Measurements from ENCODE around the gene PAWR. TPM values are rescaled to one million over a fixed set of nuclear protein-coding genes. Genes with fewer than 3 reads are reported as not detected.
"Not testable (repeated sequence)": the region's sequence is repeated elsewhere in the genome, so short reads cannot be mapped to it uniquely, and the experiment has no call there.

Gene PAWR
- total RNA-seq, 1 donor = 15.0 TPM

DNA sequence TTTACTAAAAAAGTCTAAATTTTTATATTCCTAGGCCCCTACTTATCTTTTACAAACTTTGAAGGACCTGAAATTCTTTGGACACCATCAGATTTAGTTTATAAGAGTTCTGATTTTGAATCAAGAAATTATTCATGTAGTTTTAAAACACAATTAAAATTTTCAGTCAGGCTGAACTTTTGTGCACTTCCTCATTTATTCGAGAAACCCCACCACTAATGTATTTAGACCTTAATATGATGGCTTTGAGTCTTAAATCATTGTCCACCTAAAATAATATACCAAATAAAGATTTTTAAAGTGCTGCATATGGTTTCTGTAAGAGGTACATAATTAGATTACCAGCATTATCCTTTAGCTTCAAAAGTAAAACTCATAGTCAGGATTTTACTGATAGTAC lies 103.4 kb downstream of the PAWR start:
- TF ChIP-seq, protein P1, sequence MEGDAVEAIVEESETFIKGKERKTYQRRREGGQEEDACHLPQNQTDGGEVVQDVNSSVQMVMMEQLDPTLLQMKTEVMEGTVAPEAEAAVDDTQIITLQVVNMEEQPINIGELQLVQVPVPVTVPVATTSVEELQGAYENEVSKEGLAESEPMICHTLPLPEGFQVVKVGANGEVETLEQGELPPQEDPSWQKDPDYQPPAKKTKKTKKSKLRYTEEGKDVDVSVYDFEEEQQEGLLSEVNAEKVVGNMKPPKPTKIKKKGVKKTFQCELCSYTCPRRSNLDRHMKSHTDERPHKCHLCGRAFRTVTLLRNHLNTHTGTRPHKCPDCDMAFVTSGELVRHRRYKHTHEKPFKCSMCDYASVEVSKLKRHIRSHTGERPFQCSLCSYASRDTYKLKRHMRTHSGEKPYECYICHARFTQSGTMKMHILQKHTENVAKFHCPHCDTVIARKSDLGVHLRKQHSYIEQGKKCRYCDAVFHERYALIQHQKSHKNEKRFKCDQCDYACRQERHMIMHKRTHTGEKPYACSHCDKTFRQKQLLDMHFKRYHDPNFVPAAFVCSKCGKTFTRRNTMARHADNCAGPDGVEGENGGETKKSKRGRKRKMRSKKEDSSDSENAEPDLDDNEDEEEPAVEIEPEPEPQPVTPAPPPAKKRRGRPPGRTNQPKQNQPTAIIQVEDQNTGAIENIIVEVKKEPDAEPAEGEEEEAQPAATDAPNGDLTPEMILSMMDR (IDR thresholded peaks at IDR 0.05; ENCODE audit: insufficient read depth, low read length) = no peak
- no peak overlapping the region for H3K4me3 ChIP-seq (ENCODE audit: low read depth, low read length)
- DNase-seq (ENCODE audit: low read depth) = no peak

DNA sequence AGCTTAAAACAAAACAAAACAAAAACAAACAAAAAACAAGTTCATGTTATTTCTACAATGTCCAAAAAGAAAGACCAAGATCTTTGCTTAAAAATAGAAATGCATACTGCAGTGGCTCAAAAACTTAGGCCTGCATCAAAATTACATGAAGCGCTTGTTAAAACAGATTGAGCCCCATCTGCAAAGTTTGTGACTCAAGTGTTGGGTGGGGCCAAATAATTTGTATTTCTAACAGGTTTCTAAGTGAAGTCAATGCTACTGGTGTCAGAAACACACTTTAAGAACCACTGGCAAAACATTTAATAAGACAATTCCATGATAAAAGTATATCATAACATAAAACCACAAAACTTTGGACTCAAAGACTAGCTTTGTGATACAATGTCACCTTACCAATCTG lies 105.6 kb downstream of the PAWR start:
- TF ChIP-seq, protein P1 (IDR thresholded peaks at IDR 0.05; ENCODE audit: insufficient read depth, low read length) = no peak
- no peak overlapping the region for H3K4me3 ChIP-seq (ENCODE audit: low read depth, low read length)
- no peak for DNase-seq (ENCODE audit: low read depth)

DNA sequence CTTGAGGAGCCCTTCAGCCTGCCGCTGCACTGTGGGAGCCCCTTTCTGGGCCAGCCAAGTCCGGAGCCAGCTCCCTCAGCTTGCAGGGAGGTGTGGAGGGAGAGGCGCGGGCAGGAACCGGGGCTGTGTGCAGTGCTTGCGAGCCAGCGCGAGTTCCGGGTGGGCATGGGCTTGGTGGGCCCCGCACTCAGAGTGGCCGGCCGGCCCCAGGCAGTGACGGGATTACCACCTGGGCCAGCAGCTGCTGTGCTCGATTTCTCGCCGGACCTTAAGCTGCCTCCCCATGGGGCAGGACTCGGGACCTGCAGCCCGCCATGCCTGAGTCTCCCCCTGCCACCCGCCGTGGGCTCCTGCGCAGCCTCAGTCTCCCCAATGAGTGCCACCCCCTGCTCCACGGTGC lies 116.9 kb downstream of the PAWR start:
- TF ChIP-seq, protein P1 (IDR thresholded peaks at IDR 0.05; ENCODE audit: insufficient read depth, low read length) = no peak
- H3K4me3 ChIP-seq (ENCODE audit: low read depth, low read length) = no peak overlapping the region
- no peak for DNase-seq (ENCODE audit: low read depth)

DNA sequence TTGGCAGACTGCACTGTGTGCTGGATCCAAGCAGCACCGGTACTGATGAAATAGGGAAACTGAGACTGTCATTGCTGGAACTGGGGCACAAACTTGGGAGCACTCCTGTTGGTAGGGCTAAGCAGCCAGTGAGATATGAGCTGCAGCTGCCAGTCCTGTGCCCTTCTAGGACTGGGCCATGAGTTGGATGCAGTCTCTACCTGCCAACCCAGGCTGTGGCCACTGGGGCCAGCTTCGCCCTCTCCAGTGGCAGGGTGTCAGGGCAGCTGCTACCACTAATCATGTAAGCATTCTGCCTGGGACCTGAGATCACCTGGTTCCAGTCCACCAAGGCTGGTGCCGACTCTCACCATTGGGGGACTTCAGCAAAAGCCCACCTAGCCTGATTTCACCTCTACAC lies 121.1 kb downstream of the PAWR start:
- H3K4me3 ChIP-seq (ENCODE audit: low read depth, low read length) = no peak overlapping the region
- TF ChIP-seq, protein P1 (IDR thresholded peaks at IDR 0.05; ENCODE audit: insufficient read depth, low read length) = no peak
- no peak for DNase-seq (ENCODE audit: low read depth)

DNA sequence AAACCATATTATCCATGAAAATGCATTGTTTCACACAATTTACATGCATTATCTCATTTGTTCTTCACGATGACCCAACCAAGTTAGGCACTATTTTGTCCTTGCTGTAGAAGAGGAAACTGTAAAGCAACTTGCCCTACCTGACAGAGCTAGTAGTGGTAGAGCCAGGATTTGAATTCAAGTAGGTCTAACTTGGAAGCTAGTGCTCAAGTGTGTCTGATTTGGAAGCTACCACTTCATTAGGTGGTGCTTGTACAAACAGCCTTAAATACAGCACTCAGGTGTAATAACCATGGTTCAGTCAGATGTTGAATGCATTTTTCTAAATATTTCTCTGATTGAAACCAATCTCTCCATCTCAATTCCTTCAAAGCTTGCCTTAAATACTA lies 123.6 kb downstream of the PAWR start:
- TF ChIP-seq, protein P1 (IDR thresholded peaks at IDR 0.05; ENCODE audit: insufficient read depth, low read length) = no peak
- H3K4me3 ChIP-seq (ENCODE audit: low read depth, low read length) = no peak overlapping the region
- DNase-seq (ENCODE audit: low read depth) = no peak

DNA sequence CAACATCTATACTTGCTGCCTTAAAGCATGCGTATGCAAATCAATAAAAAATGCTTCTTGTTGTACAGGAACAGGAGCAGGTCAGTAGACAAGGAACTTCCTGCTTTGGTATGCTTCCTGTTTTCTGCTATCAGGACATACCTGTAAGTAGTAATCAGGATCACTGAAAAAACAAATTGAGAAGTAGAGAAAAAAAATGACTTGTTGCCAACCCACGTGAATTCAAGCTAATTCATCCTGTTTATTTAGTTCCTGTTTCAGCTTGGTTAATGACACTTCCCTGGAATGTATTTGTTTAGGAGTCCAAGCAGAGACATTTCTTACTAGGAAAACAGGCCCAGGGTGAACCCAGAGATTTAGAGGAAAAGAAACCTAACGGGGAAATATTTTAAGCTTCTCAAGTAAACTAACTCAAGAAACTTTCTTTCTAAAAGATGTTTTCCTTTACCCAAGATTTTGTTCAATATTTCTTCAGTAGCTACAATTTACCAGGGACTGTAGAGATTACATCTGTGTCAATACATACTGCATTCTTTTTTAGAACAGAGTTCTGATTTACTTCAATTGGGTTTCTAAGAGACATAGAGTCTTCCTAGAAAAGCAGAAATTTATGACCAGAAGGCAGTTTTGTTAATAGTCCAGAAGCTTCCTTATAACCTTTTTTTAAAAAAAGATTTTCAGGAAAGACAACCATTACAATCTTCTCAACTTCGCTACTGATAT lies 124.2 kb downstream of the PAWR start:
- DNase-seq (ENCODE audit: low read depth) = no peak
- no peak overlapping the region for H3K4me3 ChIP-seq (ENCODE audit: low read depth, low read length)

DNA sequence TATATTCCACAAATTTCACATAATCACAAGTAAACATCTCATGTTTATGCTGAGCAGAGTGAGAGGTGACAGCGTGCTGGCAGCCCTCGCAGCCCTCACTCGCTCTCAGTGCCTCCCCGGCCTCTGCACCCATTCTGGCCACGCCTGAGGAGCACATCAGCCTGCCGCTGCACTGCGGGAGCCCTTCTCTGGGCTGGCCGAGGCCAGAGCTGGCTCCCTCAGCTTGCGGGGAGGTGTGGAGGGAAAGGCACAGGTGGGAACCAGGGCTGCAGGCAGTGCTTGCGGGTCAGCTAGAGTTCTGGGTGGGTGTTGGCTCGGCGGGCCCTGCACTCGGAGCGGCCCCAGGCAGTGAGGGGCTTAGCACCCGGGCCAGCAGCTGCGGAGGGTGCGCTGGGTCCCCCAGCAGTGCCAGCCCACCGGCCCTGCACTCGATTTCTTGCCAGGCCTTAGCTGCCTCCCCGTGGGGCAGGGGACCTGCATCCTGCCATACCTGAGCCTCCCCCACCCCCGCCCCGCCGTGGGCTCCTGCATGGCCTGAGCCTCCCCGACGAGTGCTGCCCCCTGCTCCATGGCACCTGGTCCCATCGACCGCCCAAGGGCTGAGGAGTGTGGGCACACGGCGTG lies 125.9 kb downstream of the PAWR start:
- DNase-seq (ENCODE audit: low read depth); H3K4me3 ChIP-seq (ENCODE audit: low read depth, low read length): not testable (repeated sequence)

More for the DNA sequence above, 124.2 kb downstream of the PAWR start:
- TF ChIP-seq, protein P1 (IDR thresholded peaks at IDR 0.05; ENCODE audit: insufficient read depth, low read length) = no peak
